ENCODE results near the gene SNX17. TPM values are rescaled to one million over a fixed set of nuclear protein-coding genes. Genes with fewer than 3 reads are reported as not detected.
"Not testable (repeated sequence)": the region's sequence is repeated elsewhere in the genome, so short reads cannot be mapped to it uniquely, and the experiment has no call there.

SNX17 gene
- total and polyA plus RNA-seq, 2 experiments from 2014 or later, result 91.9 to 135 TPM

GRCh38 chr2:27422958-27423357, 52.5 kb downstream of the SNX17 start:
- H3K27ac ChIP-seq, result no peak overlapping the region
- DNase-seq (ENCODE audit: low read depth in 1 of 2, low spot score in 1 of 2), result no peak
- H3K36me3 ChIP-seq, result no peaks in the 10 kb centered on the region
- no peaks in the 10 kb centered on the region for H3K4me1 ChIP-seq (ENCODE audit: low read depth)
- no peaks in the 10 kb centered on the region for H3K27me3 ChIP-seq
- H3K4me3 ChIP-seq, result no peak overlapping the region
- H3K9me3 ChIP-seq (ENCODE audit: low read depth), result no peaks in the 10 kb centered on the region
- TF ChIP-seq CTCF (IDR thresholded peaks at IDR 0.05; ENCODE audit: low read depth, low read length), result no peak

- not testable (repeated sequence) for DNase-seq (ENCODE audit: low read depth in 1 of 2, low spot score in 1 of 2); H3K9me3 ChIP-seq (ENCODE audit: low read depth)
These were observed 54.6 kb downstream of the SNX17 start for GRCh38 chr2:27425039-27425438.

More at GRCh38 chr2:27425039-27425438, 54.6 kb downstream of the SNX17 start:
- not testable (repeated sequence) for H3K27me3 ChIP-seq; H3K4me3 ChIP-seq; H3K36me3 ChIP-seq; H3K4me1 ChIP-seq (ENCODE audit: low read depth); H3K27ac ChIP-seq

Other genes with a start within 250 kb of the SNX17 start
- gene ABHD1, start 246.8 kb upstream of the SNX17 start, total RNA-seq, result 0.27 and 0.56 TPM in 2 replicates
- 2.0 and 3.2 TPM in 2 replicates for gene ABHD1, start 246.8 kb upstream of the SNX17 start, polyA plus RNA-seq
- gene PREB, start 236.0 kb upstream of the SNX17 start, total RNA-seq, result 109 and 112 TPM in 2 replicates
- 91.0 and 130 TPM in 2 replicates for gene PREB, start 236.0 kb upstream of the SNX17 start, polyA plus RNA-seq
- gene PRR30, start 231.2 kb upstream of the SNX17 start, total RNA-seq, result not detected in 2 replicates
- gene PRR30, start 231.2 kb upstream of the SNX17 start, polyA plus RNA-seq, result not detected in 2 replicates
- not detected in 2 replicates for gene TCF23, start 221.6 kb upstream of the SNX17 start, total RNA-seq
- not detected in 2 replicates for gene TCF23, start 221.6 kb upstream of the SNX17 start, polyA plus RNA-seq
- gene ATRAID, start 158.6 kb upstream of the SNX17 start, total RNA-seq, result 177 and 183 TPM in 2 replicates
- 290 and 372 TPM in 2 replicates for gene ATRAID, start 158.6 kb upstream of the SNX17 start, polyA plus RNA-seq
- gene SLC5A6, start 158.3 kb upstream of the SNX17 start, total RNA-seq, result 28.4 and 42.9 TPM in 2 replicates
- 34.4 and 40.8 TPM in 2 replicates for gene SLC5A6, start 158.3 kb upstream of the SNX17 start, polyA plus RNA-seq
- gene CAD, start 153.2 kb upstream of the SNX17 start, total RNA-seq, result 31.1 and 51.7 TPM in 2 replicates
- gene CAD, start 153.2 kb upstream of the SNX17 start, polyA plus RNA-seq, result 30.1 and 31.0 TPM in 2 replicates
- 75.1 and 84.7 TPM in 2 replicates for gene SLC30A3, start 107.6 kb upstream of the SNX17 start, total RNA-seq
- 111 and 139 TPM in 2 replicates for gene SLC30A3, start 107.6 kb upstream of the SNX17 start, polyA plus RNA-seq
- gene DNAJC5G, start 95.2 kb upstream of the SNX17 start, total RNA-seq, result 3.6 and 14.1 TPM in 2 replicates
- 4.4 and 7.5 TPM in 2 replicates for gene DNAJC5G, start 95.2 kb upstream of the SNX17 start, polyA plus RNA-seq
- 53.1 and 65.9 TPM in 2 replicates for gene TRIM54, start 88.2 kb upstream of the SNX17 start, total RNA-seq
- gene TRIM54, start 88.2 kb upstream of the SNX17 start, polyA plus RNA-seq, result 41.6 and 46.7 TPM in 2 replicates
- gene UCN, start 62.2 kb upstream of the SNX17 start, total RNA-seq, result 6.6 and 14.8 TPM in 2 replicates
- gene UCN, start 62.2 kb upstream of the SNX17 start, polyA plus RNA-seq, result 3.2 and 5.8 TPM in 2 replicates
- gene MPV17, start 47.5 kb upstream of the SNX17 start, total RNA-seq, result 56.3 and 88.7 TPM in 2 replicates
- 70.8 and 90.5 TPM in 2 replicates for gene MPV17, start 47.5 kb upstream of the SNX17 start, polyA plus RNA-seq
- 35.1 and 38.2 TPM in 2 replicates for gene GTF3C2, start 13.9 kb upstream of the SNX17 start, total RNA-seq
- gene GTF3C2, start 13.9 kb upstream of the SNX17 start, polyA plus RNA-seq, result 47.7 and 56.8 TPM in 2 replicates
- gene EIF2B4, start 278 bp upstream of the SNX17 start, total RNA-seq, result 30.5 and 41.5 TPM in 2 replicates
- 93.9 and 94.9 TPM in 2 replicates for gene EIF2B4, start 278 bp upstream of the SNX17 start, polyA plus RNA-seq
- gene ZNF513, start 10.1 kb downstream of the SNX17 start, total RNA-seq, result 29.7 and 31.7 TPM in 2 replicates
- gene ZNF513, start 10.1 kb downstream of the SNX17 start, polyA plus RNA-seq, result 32.2 and 35.8 TPM in 2 replicates
- 96.2 and 101 TPM in 2 replicates for gene PPM1G, start 39.0 kb downstream of the SNX17 start, total RNA-seq
- gene PPM1G, start 39.0 kb downstream of the SNX17 start, polyA plus RNA-seq, result 84.8 and 93.0 TPM in 2 replicates
- gene NRBP1, start 58.0 kb downstream of the SNX17 start, total RNA-seq, result 82.1 and 122 TPM in 2 replicates
- gene NRBP1, start 58.0 kb downstream of the SNX17 start, polyA plus RNA-seq, result 147 and 185 TPM in 2 replicates
- 1.3 and 2.8 TPM in 2 replicates for gene KRTCAP3, start 71.8 kb downstream of the SNX17 start, total RNA-seq
- gene KRTCAP3, start 71.8 kb downstream of the SNX17 start, polyA plus RNA-seq, result 2.0 and 4.9 TPM in 2 replicates
- gene IFT172, start 119.1 kb downstream of the SNX17 start, total RNA-seq, result 20.7 and 37.6 TPM in 2 replicates
- gene IFT172, start 119.1 kb downstream of the SNX17 start, polyA plus RNA-seq, result 35.1 and 35.4 TPM in 2 replicates
- gene FNDC4, start 124.6 kb downstream of the SNX17 start, total RNA-seq, result 39.4 and 53.4 TPM in 2 replicates
- gene FNDC4, start 124.6 kb downstream of the SNX17 start, polyA plus RNA-seq, result 43.4 and 51.2 TPM in 2 replicates
- gene GCKR, start 126.2 kb downstream of the SNX17 start, total RNA-seq, result not detected in 2 replicates
- not detected in 2 replicates for gene GCKR, start 126.2 kb downstream of the SNX17 start, polyA plus RNA-seq
- 22.0 and 38.6 TPM in 2 replicates for gene ZNF512, start 212.4 kb downstream of the SNX17 start, total RNA-seq
- gene ZNF512, start 212.4 kb downstream of the SNX17 start, polyA plus RNA-seq, result 20.7 and 35.5 TPM in 2 replicates